Measurements from ENCODE around the gene LAPTM5.

Gene LAPTM5

GRCh38 chr1:30729901-30730300 is 27.7 kb downstream of the LAPTM5 start:
- DNase-seq (ENCODE audit: low read depth in 2 of 2): no peak

GRCh38 chr1:30728832-30729638 is 28.5 kb downstream of the LAPTM5 start:
- no peak for DNase-seq (ENCODE audit: low read depth in 2 of 2)

- DNase-seq (ENCODE audit: low read depth in 2 of 2): no peak
These were observed 29.2 kb downstream of the LAPTM5 start for GRCh38 chr1:30728340-30728739.

- DNase-seq (ENCODE audit: low read depth in 2 of 2): no peak
These were observed 29.8 kb downstream of the LAPTM5 start for GRCh38 chr1:30727824-30728223.

GRCh38 chr1:30726773-30727684 is 30.5 kb downstream of the LAPTM5 start:
- DNase-seq (ENCODE audit: low read depth in 2 of 2): no peak

- DNase-seq (ENCODE audit: low read depth in 2 of 2): no peak
These were observed 31.3 kb downstream of the LAPTM5 start for GRCh38 chr1:30726236-30726635.

GRCh38 chr1:30725450-30726095 is 32.0 kb downstream of the LAPTM5 start:
- no peak for DNase-seq (ENCODE audit: low read depth in 2 of 2)

- no peak for DNase-seq (ENCODE audit: low read depth in 2 of 2)
These were observed 32.7 kb downstream of the LAPTM5 start for GRCh38 chr1:30724655-30725421.

GRCh38 chr1:30724175-30724574 is 33.4 kb downstream of the LAPTM5 start:
- no peak for DNase-seq (ENCODE audit: low read depth in 2 of 2)

GRCh38 chr1:30723331-30723755 is 34.2 kb downstream of the LAPTM5 start, which contains the start of gene MATN1:
MATN1 (minus strand) TSS chr1:30723585; CDS start chr1:30723551, 34 bp downstream.
- DNase-seq (ENCODE audit: low read depth in 2 of 2): no peak

GRCh38 chr1:30721812-30722537 is 35.6 kb downstream of the LAPTM5 start:
- no peak for DNase-seq (ENCODE audit: low read depth in 2 of 2)

GRCh38 chr1:30721341-30721793 is 36.2 kb downstream of the LAPTM5 start:
- no peak for DNase-seq (ENCODE audit: low read depth in 2 of 2)

- DNase-seq (ENCODE audit: low read depth in 2 of 2): no peak
These were observed 37.0 kb downstream of the LAPTM5 start for GRCh38 chr1:30720271-30721223.

- DNase-seq (ENCODE audit: low read depth in 2 of 2): no peak
These were observed 37.9 kb downstream of the LAPTM5 start for GRCh38 chr1:30719406-30720270.

GRCh38 chr1:30718636-30719405 is 38.8 kb downstream of the LAPTM5 start:
- DNase-seq (ENCODE audit: low read depth in 2 of 2): peak; percentile 58 to 81

GRCh38 chr1:30718091-30718635 is 39.4 kb downstream of the LAPTM5 start:
- peak; percentile 99 to 100 for DNase-seq (ENCODE audit: low read depth in 2 of 2)

- no peak for DNase-seq (ENCODE audit: low read depth in 2 of 2)
These were observed 40.9 kb downstream of the LAPTM5 start for GRCh38 chr1:30716646-30717045.

All from stimulated activated CD4-positive, alpha-beta T cell treated with anti-CD3 and anti-CD28 coated beads, Interleukin-1b, Interleukin-23, amount 100 ng/mL, for 1 hour (primary cell).